Muscle of back (tissue), 13 donors: ENCODE measurements around the gene SPRR2G. TPM values are rescaled to one million over a fixed set of nuclear protein-coding genes. Genes with fewer than 3 reads are reported as not detected.
A peak's percentile ranks its signal among the peaks of the same experiment; 100 is the strongest.
"Not testable (repeated sequence)": the region's sequence is repeated elsewhere in the genome, so short reads cannot be mapped to it uniquely, and the experiment has no call there.

Experiments
- DNase-seq, 3 donors: peaks; one replicate each; pipeline versions ENCODE4 v3.0.0 to v3.0.0-alpha.2; 2013
- long read RNA-seq, 9 donors: transcript quantifications; one replicate each; lab custom pipeline, GENCODE V29; 2026
- polyA plus RNA-seq, 10 donors: library from polyadenylated mRNA; unstranded; fragments of 120-200 nt; gene quantifications; one replicate each; pipeline ENCODE4 v1.2.1, GENCODE V29; 2013; ENCODE audit not compliant: insufficient read length in 10 of 10

SPRR2G gene
- polyA plus RNA-seq, result under 1 TPM in 1 of 10 donors, not detected in 9; 0.48 TPM
- long read RNA-seq, donor 1, result 0 reads
- long read RNA-seq, donor 2, result 0 reads
- long read RNA-seq, donor 3, result 0 reads
- long read RNA-seq, donor 4, result 0 reads
- long read RNA-seq, donor 5, result 0 reads
- long read RNA-seq, donor 6, result 0 reads
- long read RNA-seq, donor 7, result 0 reads
- long read RNA-seq, donor 8, result 0 reads
- long read RNA-seq, donor 9, result 0 reads

DNA sequence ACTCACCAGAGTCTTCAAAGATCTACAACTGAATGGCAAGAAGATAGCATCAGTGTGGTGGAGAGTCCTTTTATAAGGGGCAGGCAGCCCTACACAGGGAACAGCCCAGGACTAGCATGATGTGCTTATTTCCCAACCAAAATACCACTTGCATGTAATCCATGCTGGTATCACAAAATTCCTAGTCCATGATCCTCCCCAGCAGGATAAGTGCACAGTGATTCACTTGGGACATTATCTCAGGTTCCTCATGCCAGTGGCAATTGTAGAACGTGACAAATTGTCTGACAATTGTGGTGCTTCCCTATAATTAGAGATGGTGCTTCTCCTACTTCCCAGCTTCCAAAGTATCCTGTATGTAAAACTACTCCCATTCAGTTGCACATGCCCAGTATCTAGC lies at the start of gene SPRR2G:
SPRR2G (minus strand) TSS at position 45 of the 400 bp plus-strand sequence. CDS start 780 bp downstream, outside the sequence.
- DNase-seq, result no peak

DNA sequence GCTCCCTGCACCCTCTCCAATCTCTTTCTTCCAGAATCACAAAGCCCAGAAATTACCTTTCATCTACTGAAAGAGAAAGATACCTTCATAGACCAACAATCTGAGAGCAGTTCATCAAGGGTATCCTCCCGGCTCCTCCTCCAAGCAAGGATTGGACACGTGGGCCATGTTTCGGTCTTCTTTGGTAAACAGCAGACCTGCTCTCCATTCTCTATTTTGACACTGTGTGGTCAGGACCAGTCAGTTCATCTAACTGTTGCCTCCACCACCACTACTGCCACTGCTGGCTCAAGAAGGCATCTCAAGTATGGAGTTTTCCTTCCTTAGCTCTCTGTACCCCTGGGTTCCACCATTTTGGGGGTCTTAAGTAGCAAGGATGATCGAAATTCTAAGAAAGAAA lies 44.5 kb upstream of the SPRR2G start:
- DNase-seq, result no peak

DNA sequence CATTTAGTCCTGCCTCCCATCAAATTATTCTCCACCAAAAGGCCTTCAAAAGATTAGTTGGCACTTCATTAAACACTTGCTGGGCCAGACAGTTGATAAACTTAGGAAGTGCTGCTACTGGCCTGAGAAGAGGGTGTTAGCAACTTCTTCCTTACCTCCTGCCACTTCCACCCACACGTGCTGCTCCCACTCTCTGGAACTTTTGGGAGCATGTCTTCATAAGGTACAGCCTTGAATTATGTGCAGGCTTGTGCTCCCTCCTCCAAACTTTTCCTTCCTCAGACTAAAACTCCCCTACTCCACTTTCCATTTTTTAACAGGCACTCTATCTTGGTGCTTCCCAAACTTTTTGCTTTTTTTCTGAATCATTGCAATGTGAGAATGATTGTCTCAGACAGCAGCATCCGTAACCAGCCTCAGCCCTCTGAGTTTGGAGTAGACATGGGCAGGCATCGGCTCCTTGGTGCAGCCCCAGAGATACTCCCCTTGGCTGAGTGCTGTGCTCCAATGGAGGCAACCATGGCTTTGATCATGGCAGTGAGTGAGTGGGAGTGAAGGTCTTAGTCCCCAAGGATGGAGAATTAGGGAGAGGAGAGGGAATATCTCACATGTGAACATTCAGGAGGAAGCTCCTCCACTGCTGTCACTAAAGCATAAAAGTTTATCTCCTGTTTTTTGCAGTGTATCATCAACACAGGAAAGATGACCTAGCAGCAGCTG lies 43.8 kb upstream of the SPRR2G start:
- DNase-seq, result no peak

DNA sequence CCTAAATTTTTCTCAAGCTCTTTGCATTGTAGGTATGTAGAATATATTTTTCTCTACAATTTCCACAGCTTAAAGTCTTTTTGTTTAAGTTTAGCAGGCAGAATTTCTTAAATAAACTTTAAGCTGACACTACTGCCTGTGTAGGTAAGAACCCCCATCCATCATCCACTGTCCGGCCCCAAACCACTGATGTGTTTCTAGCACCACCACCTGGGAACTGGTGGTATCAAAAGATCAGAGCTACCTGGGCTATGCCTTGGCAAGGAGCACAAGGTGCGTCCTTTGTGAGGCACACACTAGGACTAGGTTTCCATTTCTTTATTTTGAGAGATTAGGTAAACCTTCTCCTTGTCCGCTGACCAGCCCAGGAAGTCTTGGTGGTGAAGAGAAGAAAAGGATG lies 42.0 kb upstream of the SPRR2G start:
- DNase-seq, result no peak

DNA sequence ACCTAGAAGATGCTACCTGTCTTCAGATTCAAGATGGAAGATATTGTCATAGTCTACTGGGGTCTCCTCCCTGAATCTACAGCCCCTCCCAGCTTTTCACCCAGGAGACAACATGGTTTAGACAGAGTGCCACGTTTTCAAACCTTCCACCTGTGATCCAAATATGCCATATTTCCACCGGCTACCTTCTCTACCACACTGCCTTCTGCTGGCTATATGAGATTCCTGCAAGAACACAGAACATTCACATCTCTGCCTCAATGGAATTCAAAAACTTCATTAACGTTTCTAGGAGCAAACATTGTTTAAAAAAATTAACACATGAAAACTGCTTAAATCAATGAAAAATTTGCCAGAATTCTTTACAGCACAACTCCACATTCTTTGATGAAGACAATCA lies 39.7 kb upstream of the SPRR2G start:
- DNase-seq, result no peak

DNA sequence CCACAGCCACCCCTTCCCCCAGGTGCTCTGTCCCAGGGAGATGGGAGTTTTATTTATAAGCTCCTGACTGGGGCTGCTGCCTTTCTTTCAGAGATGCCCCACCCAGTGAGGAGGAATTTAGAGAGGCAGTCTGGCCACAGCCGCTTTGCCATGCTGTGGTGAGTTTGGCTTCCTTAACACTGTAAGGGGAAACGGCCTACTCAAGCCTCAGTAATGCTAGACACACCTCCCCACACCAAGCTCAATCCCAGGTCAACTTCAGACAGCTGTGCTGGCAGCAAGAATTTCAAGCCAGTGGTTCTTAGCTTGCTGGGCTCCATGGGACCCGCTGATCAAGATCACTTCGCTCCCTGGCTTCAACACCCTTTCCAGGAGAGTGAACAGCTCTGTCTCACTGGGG lies 37.6 kb upstream of the SPRR2G start:
- not testable (repeated sequence) for DNase-seq

DNA sequence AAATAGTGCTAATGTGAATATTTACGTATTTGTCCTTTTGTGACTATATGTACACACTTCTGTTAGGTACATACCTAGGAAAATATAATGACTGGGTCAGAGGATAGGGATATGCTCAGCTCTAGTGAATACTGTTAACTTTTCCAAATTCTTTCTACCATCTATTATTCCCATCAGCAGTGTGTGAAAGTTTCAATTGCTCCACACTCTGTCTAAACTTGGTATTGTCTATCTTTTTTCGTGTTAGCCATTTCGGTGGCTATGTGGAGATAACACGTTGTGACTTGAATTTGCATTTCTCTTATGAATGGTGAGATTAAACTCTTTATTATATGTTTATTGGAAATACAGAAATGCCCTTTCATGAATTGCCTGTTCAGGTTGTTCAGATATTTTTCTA lies 29.9 kb upstream of the SPRR2G start:
- no peak for DNase-seq

DNA sequence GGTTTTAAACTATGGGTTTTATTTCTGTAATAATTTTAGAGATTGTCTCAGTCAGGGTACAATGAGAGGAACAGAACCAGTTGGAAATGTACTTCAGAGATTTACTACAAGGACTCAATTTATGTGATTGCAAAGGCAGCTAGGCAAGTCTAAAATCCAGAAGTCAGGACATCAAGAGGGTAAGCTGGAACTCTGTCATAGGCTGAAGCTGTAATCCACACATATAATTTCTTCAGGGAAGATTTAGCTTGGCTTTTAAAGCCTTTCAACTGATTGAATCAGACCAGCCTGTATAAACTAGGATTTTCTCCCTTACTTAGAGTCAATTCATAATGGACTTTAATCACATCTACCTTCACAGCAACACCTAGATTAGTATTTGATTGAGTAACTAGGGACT lies 28.2 kb upstream of the SPRR2G start:
- no peak for DNase-seq

DNA sequence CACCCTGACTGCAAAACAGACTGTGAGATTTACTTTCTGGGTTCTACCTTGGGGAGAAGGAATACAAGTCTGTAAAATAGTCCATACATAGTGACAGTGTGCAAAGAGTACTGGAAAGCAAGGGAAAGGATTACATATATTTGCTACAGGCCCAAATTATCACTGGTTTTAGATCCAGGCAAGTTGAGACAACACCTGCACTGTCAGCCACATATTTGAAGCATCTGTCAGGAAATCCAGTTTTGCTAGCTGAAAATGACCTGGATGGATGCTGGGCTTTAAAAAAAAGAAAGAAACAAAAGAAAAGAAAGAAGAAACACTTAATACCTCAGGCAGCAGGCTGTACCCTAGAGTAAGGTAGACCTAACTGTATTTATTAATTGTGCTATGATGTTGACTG lies 23.9 kb upstream of the SPRR2G start:
- no peak for DNase-seq

DNA sequence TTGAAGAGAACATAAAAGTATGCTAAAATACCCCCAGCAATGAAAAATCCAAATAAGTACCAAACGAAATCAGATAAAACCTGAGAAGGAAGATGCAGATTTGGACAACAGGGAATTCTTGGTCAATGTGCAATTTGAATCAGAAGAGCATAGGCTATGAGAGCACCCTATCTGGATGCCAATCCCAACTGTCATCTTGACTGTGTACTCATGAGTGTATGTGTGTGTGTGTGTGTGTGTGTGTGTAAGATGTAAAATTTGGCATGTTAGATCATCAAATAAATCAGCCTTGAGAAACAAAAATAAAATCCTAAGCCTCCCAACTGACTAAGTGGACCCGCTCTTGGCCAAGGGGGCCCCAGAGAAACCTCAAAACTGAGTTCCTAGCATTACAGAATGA lies 18.0 kb upstream of the SPRR2G start:
- no peak for DNase-seq

DNA sequence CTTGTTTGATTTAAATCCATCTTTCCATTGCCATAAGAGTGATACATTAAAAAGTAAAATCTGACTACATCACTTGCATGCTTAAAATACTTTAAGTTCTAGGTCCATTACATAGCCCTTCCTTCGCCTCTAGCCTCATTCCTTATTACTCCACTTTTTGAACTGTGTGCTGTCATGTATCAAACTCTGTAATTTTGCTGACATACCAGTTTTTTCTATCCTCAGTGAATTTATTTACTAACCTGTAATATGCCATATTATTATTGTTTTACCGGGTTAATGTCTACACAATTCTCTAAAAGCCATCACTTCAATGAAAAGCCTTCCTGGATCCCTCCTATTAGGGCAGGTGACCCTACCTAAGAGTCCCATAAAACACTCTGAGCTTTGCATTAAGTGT lies 4.9 kb upstream of the SPRR2G start:
- no peak for DNase-seq

DNA sequence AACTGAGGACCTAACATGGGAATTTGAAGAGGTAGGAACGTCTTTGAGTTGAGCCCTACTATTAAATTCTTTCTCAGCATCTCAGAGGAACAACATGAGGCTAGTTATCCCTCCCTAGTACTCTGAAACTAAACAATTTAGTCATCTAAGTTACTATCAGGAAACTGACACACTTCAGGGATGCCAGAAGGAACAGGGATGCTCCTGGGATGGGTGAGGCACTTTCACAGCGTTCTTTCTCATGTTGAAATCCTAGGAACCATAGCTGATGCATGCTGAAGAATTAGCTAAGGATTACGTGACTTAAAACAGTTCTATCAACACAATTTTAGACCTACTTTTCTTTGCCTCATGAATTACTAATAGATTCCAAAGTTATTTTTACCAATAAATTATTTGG lies 1.8 kb upstream of the SPRR2G start:
- no peak for DNase-seq

DNA sequence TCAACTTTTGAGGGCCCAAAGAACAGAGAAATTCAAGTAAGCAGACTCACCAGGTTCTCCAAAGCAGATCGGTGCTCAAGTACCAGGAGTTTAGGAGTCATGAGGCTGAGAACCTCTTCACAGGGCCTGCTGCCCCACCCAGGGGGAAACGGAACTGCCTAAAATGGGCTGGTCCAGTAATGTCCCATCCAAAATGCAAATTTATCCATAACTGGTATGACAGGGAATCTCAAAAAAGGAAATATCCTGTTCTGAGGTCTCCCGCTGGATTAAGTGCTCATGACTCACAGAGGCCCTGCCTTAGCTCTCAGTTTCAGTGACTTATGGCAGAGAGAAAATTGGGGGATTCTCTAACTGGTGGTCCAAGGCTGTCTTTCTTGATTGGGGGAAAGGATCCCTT lies 9.3 kb downstream of the SPRR2G start:
- DNase-seq, result no peak

DNA sequence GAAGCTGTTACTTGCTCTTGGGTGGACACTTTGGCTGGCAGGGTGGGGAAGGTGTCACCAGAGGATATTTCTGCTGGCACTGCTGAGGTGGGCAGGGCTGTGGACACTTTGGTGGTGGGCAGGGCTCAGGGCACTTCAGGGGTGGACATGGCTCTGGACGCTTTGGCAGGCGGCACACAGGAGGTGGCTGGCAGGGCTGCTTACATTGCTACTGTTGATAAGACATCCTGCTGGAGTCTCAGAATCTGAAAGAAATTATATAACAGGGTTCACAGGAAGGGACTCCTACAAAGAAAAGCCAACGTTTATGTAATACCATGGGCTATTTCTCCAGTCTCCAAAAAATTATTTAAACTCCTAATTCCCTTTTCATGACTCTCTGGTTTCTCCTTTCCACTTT lies 10.2 kb downstream of the SPRR2G start:
- no peak for DNase-seq

DNA sequence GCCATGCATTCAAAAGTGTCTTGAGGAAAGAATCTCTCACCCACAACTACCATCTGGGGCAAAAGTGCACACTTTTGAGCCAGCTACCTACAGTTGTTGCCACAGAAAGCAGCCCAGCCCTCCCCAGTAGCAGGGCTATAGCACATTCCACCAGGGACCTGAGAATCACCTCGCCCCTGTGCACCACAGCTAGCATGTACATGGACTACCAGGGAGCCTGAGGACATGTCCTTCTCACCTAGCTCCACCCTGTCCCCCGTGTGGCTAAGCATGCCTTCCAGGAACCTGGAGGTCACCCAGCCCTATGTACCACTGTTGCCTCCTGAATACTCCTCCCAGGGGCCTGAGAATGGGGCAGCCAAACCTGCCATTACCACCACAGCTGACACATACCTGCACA lies 16.9 kb downstream of the SPRR2G start:
- DNase-seq, result no peak

DNA sequence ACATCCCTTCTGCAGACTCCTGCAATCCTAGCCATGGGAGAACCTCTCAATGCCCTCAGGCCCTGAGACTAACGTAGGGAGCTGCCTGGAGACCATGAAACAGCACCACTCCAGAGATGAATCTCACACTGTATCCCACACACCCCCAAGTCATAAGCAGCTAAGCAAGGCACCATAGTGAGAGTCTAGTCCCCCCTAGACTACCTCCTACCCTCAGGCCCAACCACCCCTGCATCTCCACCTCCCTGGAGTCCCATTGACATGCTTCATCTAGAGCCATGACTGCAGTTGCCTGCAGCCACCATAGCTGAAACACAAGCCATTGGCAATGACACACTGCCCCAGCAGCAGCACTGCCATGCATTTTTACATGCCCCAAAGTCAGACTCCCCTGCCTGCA lies 17.4 kb downstream of the SPRR2G start:
- DNase-seq, result no peak

DNA sequence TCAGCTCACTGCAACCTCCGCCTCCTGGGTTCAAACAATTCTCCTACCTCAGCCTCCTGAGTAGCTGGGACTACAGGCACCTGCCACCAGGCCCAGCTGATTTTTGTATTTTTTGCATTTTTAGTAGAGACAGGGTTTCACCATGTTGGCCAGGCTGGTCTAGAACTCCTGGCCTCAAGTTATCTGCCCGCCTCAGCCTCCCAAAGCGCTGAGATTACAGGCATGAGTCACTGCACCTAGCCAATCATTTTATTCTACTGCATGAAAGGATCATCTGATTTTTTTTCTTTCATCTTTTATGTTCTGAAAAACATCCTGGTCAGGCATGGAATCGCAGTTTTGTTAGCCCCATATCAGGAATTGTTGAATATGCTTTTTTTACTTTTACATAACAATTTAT lies 22.0 kb downstream of the SPRR2G start:
- DNase-seq, result not testable (repeated sequence)

DNA sequence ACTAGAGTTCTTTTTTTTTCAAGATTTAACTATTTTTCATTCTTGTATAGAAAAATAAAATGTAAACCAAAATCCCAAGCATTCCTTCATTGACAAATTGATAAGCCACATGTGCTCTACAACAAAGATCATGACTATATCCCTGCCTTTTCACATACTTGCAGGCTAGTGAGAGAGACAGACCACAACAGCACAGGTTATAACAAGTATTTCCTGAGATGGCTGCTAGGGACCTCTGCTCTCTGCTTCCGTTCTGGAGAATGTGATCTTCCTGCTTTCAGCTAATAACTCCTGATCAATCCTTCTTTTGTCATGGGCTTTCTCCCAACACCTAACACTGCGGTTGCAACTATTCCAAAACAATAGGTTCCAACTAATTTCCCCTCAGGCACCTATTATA lies 23.4 kb downstream of the SPRR2G start:
- DNase-seq, result no peak

DNA sequence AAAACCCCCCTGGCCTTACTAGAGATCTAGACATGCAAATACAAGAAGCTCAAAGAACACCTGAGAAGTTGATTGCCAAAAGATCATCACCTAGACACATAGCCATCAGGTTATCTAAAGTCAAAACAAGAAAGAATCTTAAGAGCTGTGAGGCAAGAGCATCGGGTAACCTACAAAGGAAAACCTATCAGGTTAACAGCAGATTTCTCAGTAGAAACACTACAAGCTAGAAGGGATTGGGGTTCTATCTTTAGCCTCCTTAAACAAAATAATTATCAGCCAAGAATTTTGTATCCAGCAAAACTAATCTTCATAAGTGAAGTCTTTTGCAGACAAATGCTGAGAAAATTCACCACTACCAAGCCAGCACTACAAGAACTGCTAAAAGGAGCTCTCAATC lies 25.2 kb downstream of the SPRR2G start:
- no peak for DNase-seq

DNA sequence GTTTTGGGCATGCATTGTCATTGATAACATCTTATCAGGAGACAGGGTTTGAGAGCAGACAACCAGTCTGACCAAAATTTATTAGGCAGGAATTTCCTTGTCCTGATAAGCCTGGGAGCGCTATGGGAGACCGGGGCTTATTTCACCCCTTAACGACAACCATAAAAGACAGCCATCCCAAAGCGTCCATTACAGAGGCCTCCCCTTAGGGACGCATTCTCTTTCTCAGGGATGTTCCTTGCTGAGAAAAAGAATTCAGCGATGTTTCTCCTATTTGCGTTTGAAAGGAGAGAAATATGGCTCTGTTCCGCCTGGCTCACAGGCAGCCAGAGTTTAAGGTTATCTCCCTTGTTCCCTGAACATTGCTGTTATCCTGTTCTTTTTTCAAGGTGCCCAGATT lies 26.9 kb downstream of the SPRR2G start:
- not testable (repeated sequence) for DNase-seq

DNA sequence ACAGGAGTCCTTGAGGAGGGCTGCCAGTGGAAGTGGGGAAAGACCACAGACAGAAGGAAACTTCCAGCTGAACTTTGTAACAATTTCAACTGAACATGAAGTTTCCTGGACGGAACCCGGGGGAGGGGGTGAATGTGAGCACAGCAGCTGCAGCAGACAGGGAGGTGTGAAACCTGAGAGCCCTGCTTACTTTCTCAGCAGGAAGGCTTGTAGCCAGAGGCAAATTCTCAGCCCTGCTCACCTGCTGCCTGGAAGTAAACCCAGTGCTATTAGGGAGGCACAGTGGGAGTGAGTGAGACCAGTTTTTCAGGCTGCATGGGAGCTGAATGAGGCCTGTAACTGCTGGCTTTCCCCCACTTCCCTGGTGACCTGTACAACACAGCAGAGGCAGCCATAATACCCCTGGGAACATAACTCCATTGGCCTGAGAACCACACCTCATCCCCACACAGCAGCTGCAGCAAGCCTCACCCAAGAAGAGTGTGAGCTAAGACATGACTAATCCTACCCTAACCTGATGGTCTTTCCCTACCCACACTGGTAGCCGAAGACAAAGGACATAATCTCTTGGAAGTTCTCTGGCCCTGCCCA lies 27.8 kb downstream of the SPRR2G start:
- DNase-seq, result peak in 1 of 3 donors; percentile 16

DNA sequence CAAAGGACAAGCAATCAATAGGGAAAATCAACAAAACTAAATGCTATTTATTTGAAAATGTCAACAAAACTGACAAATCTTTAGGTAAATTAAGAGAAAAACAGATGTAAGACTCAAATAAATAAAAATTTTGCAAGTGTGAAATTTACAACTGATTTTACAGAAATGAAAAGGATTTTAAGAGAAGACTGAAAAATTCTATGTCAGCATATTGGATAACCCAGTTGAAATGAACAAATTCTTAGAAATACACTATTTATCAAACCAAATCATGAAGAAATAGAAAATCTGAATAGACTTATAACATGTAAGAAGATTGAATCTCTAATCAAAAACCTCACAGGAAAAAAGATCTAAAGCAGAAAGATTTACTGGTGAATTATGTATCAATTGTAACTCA lies 29.7 kb downstream of the SPRR2G start:
- DNase-seq, result no peak

DNA sequence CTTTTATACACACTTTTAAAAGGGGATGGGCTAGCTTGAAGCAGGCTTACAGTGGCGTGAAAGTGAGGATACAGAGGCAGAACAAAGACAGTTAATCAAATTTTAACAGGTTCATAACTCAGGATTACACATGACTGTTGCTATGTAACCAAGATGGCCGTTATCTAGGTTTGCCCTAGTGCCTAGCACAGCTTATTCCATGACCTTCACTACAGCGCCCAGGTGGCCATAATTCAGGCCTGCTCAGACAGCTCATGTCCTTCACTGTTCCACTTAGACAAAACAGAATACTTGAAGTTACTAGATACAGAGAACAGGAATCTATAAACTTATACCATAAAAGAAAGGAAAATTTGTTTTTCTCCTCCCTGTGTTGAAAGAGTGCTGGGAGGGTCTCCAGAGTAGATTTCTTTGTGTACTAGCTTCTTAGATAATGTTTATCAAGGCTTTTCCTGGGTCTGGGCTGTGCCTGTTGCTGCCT lies 31.2 kb downstream of the SPRR2G start:
- no peak for DNase-seq
